Neuronal stem cell (in vitro differentiated cells): ENCODE results near the gene C19orf81.

ENCODE experiments used
- DNase-seq: peaks from one replicate; pipeline ENCODE4 v3.0.0-alpha.2; 2013; ENCODE audit warnings: low spot score
- H2AFZ ChIP-seq: one replicate; pipeline ENCODE4 v1.6.1; 2013; ENCODE audit warnings: mild to moderate bottlenecking, low read length, inconsistent platforms
- H2AK5ac ChIP-seq: 2 replicates; pipeline ENCODE4 v1.6.1; 2013; ENCODE audit warnings: low read depth, mild to moderate bottlenecking, inconsistent platforms, low read length, moderate library complexity, mixed read lengths
- H2BK120ac ChIP-seq: 2 replicates; pipeline ENCODE4 v1.6.1; 2013; ENCODE audit warnings: low read depth, mild to moderate bottlenecking, inconsistent platforms, low read length, moderate library complexity, mixed read lengths
- H2BK12ac ChIP-seq: one replicate; pipeline ENCODE4 v1.6.1; 2013; ENCODE audit warnings: low read length, inconsistent platforms
- H2BK15ac ChIP-seq: 2 replicates; pipeline ENCODE4 v1.6.1; 2013; ENCODE audit warnings: mild to moderate bottlenecking, low read length, inconsistent platforms, mixed read lengths
- H2BK5ac ChIP-seq: one replicate; pipeline ENCODE4 v1.6.1; 2013; ENCODE audit warnings: inconsistent platforms, mild to moderate bottlenecking, low read length, moderate library complexity
- H3K14ac ChIP-seq: one replicate; pipeline ENCODE4 v1.6.1; 2013; ENCODE audit warnings: low read length, inconsistent platforms
- H3K18ac ChIP-seq: 2 replicates; pipeline ENCODE4 v1.6.1; 2013; ENCODE audit warnings: low read length, inconsistent platforms
- H3K23ac ChIP-seq: 2 replicates; pipeline ENCODE4 v1.6.1; 2013; ENCODE audit warnings: low read depth, mild to moderate bottlenecking, mixed read lengths, low read length, inconsistent platforms; ENCODE audit not compliant: poor library complexity
- H3K27ac ChIP-seq: replicated peaks from 3 replicates; pipeline ENCODE4 v1.5.1; 2013; ENCODE audit warnings: low read length, inconsistent platforms
- H3K27me3 ChIP-seq, 3 experiments: 2 replicates each; pipeline ENCODE4 v1.6.1; 2013; ENCODE audit warnings: low read length in 3 of 3, mild to moderate bottlenecking in 2 of 3, inconsistent platforms in 1 of 3, low read depth in 1 of 3, mixed read lengths in 1 of 3, moderate library complexity in 1 of 3; ENCODE audit not compliant: control insufficient read depth in 3 of 3, insufficient read depth in 3 of 3
- H3K36me3 ChIP-seq, 2 donors: replicated peaks in 1 of 2; 2 replicates each; pipeline ENCODE4 v1.6.1; 2013; ENCODE audit warnings: low read length in 2 of 2; ENCODE audit not compliant: control insufficient read depth in 2 of 2, insufficient read depth in 2 of 2
- H3K4ac ChIP-seq: 2 replicates; pipeline ENCODE4 v1.6.1; 2013; ENCODE audit warnings: inconsistent platforms, mild to moderate bottlenecking, low read length, moderate library complexity
- H3K4me1 ChIP-seq, 2 donors: 1 replicate in 1 of 2; 2 replicates in 1 of 2; pipeline ENCODE4 v1.6.1; 2013; ENCODE audit warnings: low read length in 2 of 2, low read depth in 1 of 2; ENCODE audit not compliant: control insufficient read depth in 2 of 2, insufficient read depth in 1 of 2
- H3K4me2 ChIP-seq: one replicate; pipeline ENCODE4 v1.6.1; 2013; ENCODE audit warnings: mild to moderate bottlenecking, low read length, inconsistent platforms; ENCODE audit not compliant: insufficient read depth, poor library complexity, severe bottlenecking
- H3K4me3 ChIP-seq, 2 donors: 2 replicates each; pipeline ENCODE4 v1.5.1; 2013; ENCODE audit warnings: low read length in 2 of 2, mild to moderate bottlenecking in 2 of 2, inconsistent platforms in 1 of 2, moderate library complexity in 1 of 2
- H3K79me1 ChIP-seq: one replicate; pipeline ENCODE4 v1.6.1; 2013; ENCODE audit warnings: low read depth, mild to moderate bottlenecking, inconsistent platforms, low read length, moderate library complexity
- H3K9ac ChIP-seq: one replicate; pipeline ENCODE4 v1.6.1; 2013; ENCODE audit warnings: mild to moderate bottlenecking, low read depth, low read length, inconsistent platforms; ENCODE audit not compliant: poor library complexity
- H3K9me3 ChIP-seq, 2 donors: replicated peaks in 1 of 2; 2 replicates each; pipeline versions ENCODE3 to v1.6.1; 2013; ENCODE audit warnings: low read length in 2 of 2, mild to moderate bottlenecking in 2 of 2, inconsistent platforms in 1 of 2, low read depth in 1 of 2, mixed read lengths in 1 of 2, moderate library complexity in 1 of 2; ENCODE audit not compliant: control insufficient read depth in 2 of 2, insufficient read depth in 1 of 2
- H4K8ac ChIP-seq: one replicate; pipeline ENCODE4 v1.6.1; 2013; ENCODE audit warnings: low read depth, mild to moderate bottlenecking, inconsistent platforms, low read length, moderate library complexity
- H4K91ac ChIP-seq: one replicate; pipeline ENCODE4 v1.6.1; 2013; ENCODE audit warnings: low read length, low read depth, mild to moderate bottlenecking, inconsistent platforms; ENCODE audit not compliant: poor library complexity
- WGBS, 2 donors: extraction: QIAGEN DNeasy Blood & Tissue Kit; methylation state at CpG; one replicate each; pipeline ENCODE4 v1.1.7; 2013; ENCODE audit warnings: missing lambda C conversion rate in 2 of 2, mixed read lengths in 1 of 2; ENCODE audit not compliant: insufficient read length in 2 of 2, insufficient replicate concordance in 1 of 2; ENCODE audit errors: extremely low coverage in 2 of 2; 5-methylcytosine and 5-hydroxymethylcytosine counted together

Gene C19orf81

DNA sequence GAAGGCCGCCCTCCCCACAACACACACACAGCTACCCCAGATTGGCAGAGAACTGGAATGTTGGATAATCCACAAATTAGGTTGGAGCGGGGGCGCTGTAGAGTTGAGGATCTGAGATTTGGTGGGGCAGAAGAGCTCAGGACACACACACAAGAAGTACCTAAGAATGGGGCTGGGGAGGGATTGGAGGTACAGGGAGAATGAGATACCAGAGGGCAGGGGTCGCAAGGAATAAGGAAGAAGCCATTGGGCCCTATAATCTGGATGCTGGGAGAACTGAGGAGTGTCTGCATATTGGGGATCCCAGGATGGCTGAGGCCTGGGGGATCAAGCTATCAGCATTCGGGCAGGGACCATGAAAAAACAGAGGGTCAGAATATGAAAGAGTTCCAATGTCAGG is 21.1 kb upstream of the C19orf81 start:
- Histone ChIP-seq H3K4ac (no peak overlapping the region), H3K23ac (no peak overlapping the region), H2BK15ac (no peak overlapping the region), H3K27ac (no peak overlapping the region), H2AFZ (no peak overlapping the region), H2BK12ac (no peak overlapping the region), H4K91ac (no peak overlapping the region), H2BK120ac (no peak overlapping the region), H3K79me1 (no peaks in the 10 kb centered on the region), H2AK5ac (no peak overlapping the region), H3K36me3 (no peaks in the 10 kb centered on the region), H3K27me3 (peaks cover 0 to 14% (median 0%) of the 10 kb centered on the region in 3 experiments), H3K18ac (no peak overlapping the region), H3K4me2 (no peak overlapping the region), H3K4me3 (no peak overlapping the region), H3K14ac (no peak overlapping the region), H3K9ac (no peak overlapping the region), H4K8ac (no peak overlapping the region), H2BK5ac (no peak overlapping the region), H3K9me3 (no peaks in the 10 kb centered on the region), H3K4me1 (no peaks in the 10 kb centered on the region)
- WGBS, 2 donors = no CpG with 5 or more reads among the region's 5 CpGs
- no peak for DNase-seq

GRCh38 chr19:50628551-50628950 is 20.7 kb upstream of the C19orf81 start:
- Histone ChIP-seq H3K18ac (no peak overlapping the region), H3K4me2 (no peak overlapping the region), H3K4me3 (no peak overlapping the region), H3K9ac (no peak overlapping the region), H2BK120ac (no peak overlapping the region), H2BK15ac (no peak overlapping the region), H3K4me1 (no peaks in the 10 kb centered on the region), H3K36me3 (no peaks in the 10 kb centered on the region), H2AFZ (no peak overlapping the region), H3K27me3 (peaks cover 0 to 14% (median 0%) of the 10 kb centered on the region in 3 experiments), H4K8ac (no peak overlapping the region), H3K14ac (no peak overlapping the region), H3K79me1 (no peaks in the 10 kb centered on the region), H4K91ac (no peak overlapping the region), H2BK5ac (no peak overlapping the region), H2AK5ac (no peak overlapping the region), H3K27ac (no peak overlapping the region), H2BK12ac (no peak overlapping the region), H3K9me3 (peaks cover 0 to 3% of the 10 kb centered on the region in 2 donors), H3K4ac (no peak overlapping the region), H3K23ac (no peak overlapping the region)
- no CpG with 5 or more reads among the region's 7 CpGs for WGBS, 2 donors
- no peak for DNase-seq

DNA sequence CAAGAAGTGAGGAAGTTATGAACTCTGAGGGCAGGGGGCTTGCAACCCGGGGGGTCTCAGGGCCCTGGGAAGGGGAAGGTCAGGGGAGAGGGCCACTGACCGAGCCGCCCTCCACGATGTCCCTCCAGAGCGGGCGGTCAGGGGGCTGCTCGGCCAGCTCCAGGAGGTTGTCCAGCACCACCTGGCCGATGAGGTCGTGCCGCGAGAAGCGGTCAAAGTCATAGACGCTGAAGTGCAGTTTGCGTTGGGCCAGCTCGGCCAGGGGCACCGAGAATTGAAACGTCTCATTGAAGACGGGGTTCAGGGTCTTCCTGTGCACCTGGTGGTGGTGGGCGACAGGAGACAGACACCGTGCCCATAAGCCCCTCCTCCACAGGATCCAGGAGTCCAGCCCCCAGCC is 20.1 kb upstream of the C19orf81 start:
- no CpG with 5 or more reads among the region's 20 CpGs for whole genome bisulfite sequencing, 2 donors

GRCh38 chr19:50629801-50630200 is 19.4 kb upstream of the C19orf81 start:
- Histone ChIP-seq H3K36me3 (no peaks in the 10 kb centered on the region), H2BK5ac (no peak overlapping the region), H3K14ac (peak overlapping the region; percentile 27), H3K18ac (peak overlapping the region; percentile 52), H3K27me3 (peaks cover 0 to 13% (median 0%) of the 10 kb centered on the region in 3 experiments), H3K9ac (no peak overlapping the region), H2AFZ (no peak overlapping the region), H3K4me3 (no peak overlapping the region), H3K9me3 (peaks cover 8 to 10% of the 10 kb centered on the region in 2 donors), H3K4ac (no peak overlapping the region), H3K79me1 (no peaks in the 10 kb centered on the region), H3K27ac (no peak overlapping the region), H4K91ac (no peak overlapping the region), H4K8ac (no peak overlapping the region), H2BK15ac (no peak overlapping the region), H2BK120ac (no peak overlapping the region), H2AK5ac (no peak overlapping the region), H3K4me2 (no peak overlapping the region), H2BK12ac (no peak overlapping the region), H3K4me1 (no peaks in the 10 kb centered on the region), H3K23ac (no peak overlapping the region)
- WGBS, 2 donors = no CpG with 5 or more reads among the region's 14 CpGs
- DNase-seq = no peak

More for the DNA sequence above, 20.1 kb upstream of the C19orf81 start:
- Histone ChIP-seq H3K27me3 (peaks cover 0 to 14% (median 0%) of the 10 kb centered on the region in 3 experiments), H2AFZ (no peak overlapping the region), H2BK15ac (no peak overlapping the region), H2BK12ac (no peak overlapping the region), H3K27ac (no peak overlapping the region), H4K8ac (no peak overlapping the region), H3K18ac (peak overlapping the region; percentile 69), H3K79me1 (no peaks in the 10 kb centered on the region), H3K36me3 (no peaks in the 10 kb centered on the region), H2BK120ac (no peak overlapping the region), H3K4me2 (no peak overlapping the region), H3K14ac (peak overlapping the region; percentile 50), H3K9me3 (peaks cover 4 to 8% of the 10 kb centered on the region in 2 donors), H3K23ac (peak overlapping the region; percentile 92), H3K4ac (no peak overlapping the region), H3K9ac (no peak overlapping the region), H3K4me1 (no peaks in the 10 kb centered on the region), H2AK5ac (no peak overlapping the region), H2BK5ac (no peak overlapping the region), H3K4me3 (no peak overlapping the region), H4K91ac (no peak overlapping the region)
- no peak for DNase-seq
